PC-3 (cell line): Measurements from ENCODE around the gene CTSC. TPM values are rescaled to one million over a fixed set of nuclear protein-coding genes. Genes with fewer than 3 reads are reported as not detected.
A peak's percentile ranks its signal among the peaks of the same experiment; 100 is the strongest.

Source experiments
- ATAC-seq: fragments of 200-7000 bp; cut with Tn5 transposase; 2 replicates; pipeline ENCODE4 v1.9.1; 2020; ENCODE audit warnings: mild to moderate bottlenecking, moderate library complexity
- BruUV-seq: library from RNA; stranded (reverse); fragments of 400-500 nt; replicated peaks from 2 replicates; lab custom pipeline; 2021; lab: Mats Ljungman, UMichigan
- CTCF ChIA-PET: fragments of 300-600 bp; sonication (Branson Sonifier 250); formaldehyde crosslinking; loops from one replicate; lab custom pipeline; 2022; ENCODE audit warnings: antibody characterized with exemption; lab: Charles Lee
- POLR2A ChIA-PET: fragments of 300-600 bp; sonication (Branson Sonifier 250); formaldehyde crosslinking; loops from one replicate; lab custom pipeline; 2022; ENCODE audit warnings: antibody characterized with exemption; ENCODE audit not compliant: unreplicated experiment; lab: Charles Lee
- DNase-seq: peaks from one replicate; pipeline ENCODE4 v3.0.0-alpha.2; 2015
- H2AFZ ChIP-seq: fragments of 300-600 bp; sonication (generic); 2 replicates; pipeline ENCODE4 v1.6.0; 2016; ENCODE audit warnings: antibody characterized with exemption, low read length
- H3F3A ChIP-seq: fragments of 300-600 bp; sonication (generic); one replicate; pipeline ENCODE4 v1.6.0; 2017; ENCODE audit warnings: antibody characterized with exemption, low read length, control low read depth, mild to moderate bottlenecking; ENCODE audit not compliant: unreplicated experiment
- H3K27ac ChIP-seq: fragments of 300-600 bp; sonication (generic); 2 replicates; pipeline ENCODE4 v1.5.1; 2016; ENCODE audit warnings: mild to moderate bottlenecking, low read length
- H3K27me3 ChIP-seq: fragments of 300-600 bp; sonication (generic); 2 replicates; pipeline ENCODE4 v1.6.1; 2016; ENCODE audit warnings: low read length, mixed read lengths
- H3K36me3 ChIP-seq: fragments of 300-600 bp; sonication (generic); 2 replicates; pipeline ENCODE4 v1.6.1; 2016; ENCODE audit warnings: low read depth, mixed run types, low read length, mixed read lengths
- H3K4me1 ChIP-seq: fragments of 300-600 bp; sonication (generic); 2 replicates; pipeline ENCODE4 v1.5.1; 2016; ENCODE audit warnings: low read length; ENCODE audit not compliant: insufficient read depth
- H3K4me2 ChIP-seq: fragments of 300-600 bp; sonication (generic); 2 replicates; pipeline ENCODE4 v1.6.0; 2016; ENCODE audit warnings: low read length
- H3K4me3 ChIP-seq: fragments of 300-600 bp; sonication (generic); 2 replicates; pipeline ENCODE4 v1.5.1; 2016; ENCODE audit warnings: mild to moderate bottlenecking, low read length, mixed read lengths
- H3K79me2 ChIP-seq: fragments of 300-600 bp; sonication (generic); 2 replicates; pipeline ENCODE4 v1.6.1; 2017; ENCODE audit warnings: low read length, mixed read lengths
- H3K9ac ChIP-seq: fragments of 300-600 bp; sonication (generic); 2 replicates; pipeline ENCODE4 v1.6.0; 2016; ENCODE audit warnings: mild to moderate bottlenecking, low read length
- H3K9me2 ChIP-seq: fragments of 300-600 bp; sonication (generic); replicated peaks from 2 replicates; pipeline ENCODE4 v1.6.1; 2016; ENCODE audit warnings: mixed run types, low read length, mixed read lengths
- H3K9me3 ChIP-seq: fragments of 300-600 bp; sonication (generic); 2 replicates; pipeline ENCODE4 v1.6.1; 2016; ENCODE audit warnings: low read length, mixed read lengths
- H4K20me1 ChIP-seq: fragments of 300-600 bp; sonication (generic); 2 replicates; pipeline ENCODE4 v1.6.1; 2016; ENCODE audit warnings: low read length, mixed read lengths
- EZH2 ChIP-seq: fragments of 300-600 bp; sonication (generic); IDR thresholded peaks from one replicate; pipeline ENCODE4 v1.6.1; 2017; ENCODE audit warnings: antibody characterized with exemption, mild to moderate bottlenecking, low read length; ENCODE audit not compliant: unreplicated experiment
- EZH2phosphoT487 ChIP-seq: fragments of 300-600 bp; sonication (generic); IDR thresholded peaks from 2 replicates; pipeline ENCODE4 v1.6.1; 2018; ENCODE audit warnings: mild to moderate bottlenecking, antibody characterized with exemption, low read length, borderline replicate concordance
- intact Hi-C: fragments of 100-400 bp; cut with micrococcal nuclease; formaldehyde crosslinking; loops from 2 replicates; pipeline ENCODE4 v1.9.0; 2023
- total RNA-seq: library from RNA; depleted of rRNA; stranded (reverse); fragments of >200 nt; gene quantifications from 2 replicates; pipeline ENCODE4 v1.2.3, GENCODE V29; 2014
- TF ChIP-seq, protein P1 (sequence below): fragments of 300-600 bp; sonication (generic); conservative IDR thresholded peaks from 2 replicates; pipeline ENCODE4 v1.5.1; 2017; ENCODE audit warnings: antibody characterized with exemption, low read depth, mild to moderate bottlenecking, low read length

CTSC gene
- total RNA-seq, 1 experiment from 2014 or later: 240 TPM

DNA sequence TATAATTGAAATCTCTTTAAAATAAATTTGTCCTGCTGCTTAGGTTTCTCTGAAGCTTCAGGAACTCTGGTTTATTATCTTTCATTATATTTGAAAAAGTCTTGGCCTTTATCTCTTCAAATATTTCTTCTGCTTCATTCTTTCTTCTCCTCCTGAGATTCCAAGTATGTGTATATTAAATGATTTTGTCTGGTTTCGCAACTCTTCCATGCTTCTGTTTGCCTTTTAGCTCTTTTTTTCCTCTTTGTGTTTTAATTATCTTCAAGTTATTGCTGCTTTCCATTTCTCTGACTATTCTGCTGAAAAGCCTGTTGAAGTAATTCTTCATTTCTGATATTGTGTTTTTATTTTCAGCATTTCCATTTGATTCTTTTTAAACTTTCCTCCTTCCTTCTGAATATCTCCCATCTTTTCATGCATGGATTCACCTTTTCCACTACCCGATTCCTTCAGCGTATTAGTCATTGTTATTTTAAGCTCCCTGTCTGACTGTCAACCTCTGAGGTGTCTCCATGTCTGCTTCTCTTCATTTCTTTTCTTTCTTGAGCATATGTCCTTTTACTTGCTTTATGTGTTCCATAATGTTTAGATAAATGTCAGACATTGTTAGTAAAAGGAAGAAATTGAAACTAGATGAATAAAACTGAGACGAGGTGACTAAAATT lies 46.6 kb upstream of the CTSC start:
- intact Hi-C loops: loop anchor here (1.0 kb wide), 1 partner anchor 46 kb away; no protein-coding TSS in a partner anchor
- Histone ChIP-seq H3K4me1 (peaks cover 34% of the 10 kb centered on the region), H3K36me3 (no peaks in the 10 kb centered on the region), H3K27me3 (no peaks in the 10 kb centered on the region), H3K9me3 (no peaks in the 10 kb centered on the region), H3K9ac (no peak overlapping the region), H3K4me2 (peak overlapping the region; percentile 54), H3K27ac (peak overlapping the region; percentile 63), H3K4me3 (peak overlapping the region; percentile 1; the same call in 1 of the 2 replicates), H3K79me2 (no peaks in the 10 kb centered on the region), H2AFZ (peak overlapping the region; percentile 9; the same call in 1 of the 2 replicates), H3F3A (no peaks in the 10 kb centered on the region), H4K20me1 (no peaks in the 10 kb centered on the region), H3K9me2 (no peaks in the 10 kb centered on the region)
- TF ChIP-seq EZH2phosphoT487 (no peak), EZH2 (no peak)
- TF ChIP-seq, protein P1, sequence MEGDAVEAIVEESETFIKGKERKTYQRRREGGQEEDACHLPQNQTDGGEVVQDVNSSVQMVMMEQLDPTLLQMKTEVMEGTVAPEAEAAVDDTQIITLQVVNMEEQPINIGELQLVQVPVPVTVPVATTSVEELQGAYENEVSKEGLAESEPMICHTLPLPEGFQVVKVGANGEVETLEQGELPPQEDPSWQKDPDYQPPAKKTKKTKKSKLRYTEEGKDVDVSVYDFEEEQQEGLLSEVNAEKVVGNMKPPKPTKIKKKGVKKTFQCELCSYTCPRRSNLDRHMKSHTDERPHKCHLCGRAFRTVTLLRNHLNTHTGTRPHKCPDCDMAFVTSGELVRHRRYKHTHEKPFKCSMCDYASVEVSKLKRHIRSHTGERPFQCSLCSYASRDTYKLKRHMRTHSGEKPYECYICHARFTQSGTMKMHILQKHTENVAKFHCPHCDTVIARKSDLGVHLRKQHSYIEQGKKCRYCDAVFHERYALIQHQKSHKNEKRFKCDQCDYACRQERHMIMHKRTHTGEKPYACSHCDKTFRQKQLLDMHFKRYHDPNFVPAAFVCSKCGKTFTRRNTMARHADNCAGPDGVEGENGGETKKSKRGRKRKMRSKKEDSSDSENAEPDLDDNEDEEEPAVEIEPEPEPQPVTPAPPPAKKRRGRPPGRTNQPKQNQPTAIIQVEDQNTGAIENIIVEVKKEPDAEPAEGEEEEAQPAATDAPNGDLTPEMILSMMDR: no peak
- BruUV-seq: no TSS peak
- CTCF ChIA-PET: interaction anchor here (0.6 kb wide), 1 partner anchor 160 kb away, joined by 3 read pairs; no protein-coding TSS in a partner anchor
- ATAC-seq (peak; percentile 88), DNase-seq (peak; percentile 79)
- POLR2A ChIA-PET: interaction anchor here (0.8 kb wide), 1 partner anchor 102 kb away, joined by 9 read pairs; no protein-coding TSS in a partner anchor

DNA sequence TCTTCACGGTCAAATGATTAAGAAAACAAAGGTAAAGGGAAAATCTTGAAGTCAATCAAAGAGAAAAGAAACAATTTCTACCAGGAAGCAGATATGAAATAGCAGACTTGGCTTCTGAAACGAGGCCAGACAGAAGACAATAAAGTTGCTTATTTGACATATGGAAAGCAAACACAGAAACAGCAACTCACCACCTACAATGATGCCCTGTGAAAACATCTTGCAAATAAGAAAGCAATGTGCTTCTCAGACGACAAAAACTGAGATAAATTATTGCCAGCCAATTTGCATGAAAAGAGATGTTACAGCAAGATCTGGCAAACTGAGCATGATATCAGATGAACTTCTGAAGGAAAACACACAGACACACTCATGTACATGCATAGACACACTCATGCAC lies 45.9 kb upstream of the CTSC start:
- H3K4me3 ChIP-seq: no peak overlapping the region
- no peaks in the 10 kb centered on the region for H3K36me3 ChIP-seq
- H3K9ac ChIP-seq: no peak overlapping the region
- DNase-seq (peak; percentile 48), ATAC-seq (peak; percentile 44; the same call in 1 of the 2 replicates)
- TF ChIP-seq, protein P1: no peak
- TF ChIP-seq EZH2 (no peak), EZH2phosphoT487 (no peak)
- intact Hi-C loops: no loop called here
- ChIA-PET CTCF (no interaction called here), POLR2A (no interaction called here)
- H2AFZ ChIP-seq: peak overlapping the region; percentile 34
- H3F3A ChIP-seq: no peaks in the 10 kb centered on the region
- H3K4me1 ChIP-seq: peaks cover 30% of the 10 kb centered on the region
- BruUV-seq: no TSS peak
- H4K20me1 ChIP-seq: no peaks in the 10 kb centered on the region
- H3K9me2 ChIP-seq: no peaks in the 10 kb centered on the region
- no peaks in the 10 kb centered on the region for H3K79me2 ChIP-seq
- no peaks in the 10 kb centered on the region for H3K27me3 ChIP-seq
- peak overlapping the region; percentile 48 for H3K4me2 ChIP-seq
- H3K27ac ChIP-seq: peak overlapping the region; percentile 33
- H3K9me3 ChIP-seq: no peaks in the 10 kb centered on the region

DNA sequence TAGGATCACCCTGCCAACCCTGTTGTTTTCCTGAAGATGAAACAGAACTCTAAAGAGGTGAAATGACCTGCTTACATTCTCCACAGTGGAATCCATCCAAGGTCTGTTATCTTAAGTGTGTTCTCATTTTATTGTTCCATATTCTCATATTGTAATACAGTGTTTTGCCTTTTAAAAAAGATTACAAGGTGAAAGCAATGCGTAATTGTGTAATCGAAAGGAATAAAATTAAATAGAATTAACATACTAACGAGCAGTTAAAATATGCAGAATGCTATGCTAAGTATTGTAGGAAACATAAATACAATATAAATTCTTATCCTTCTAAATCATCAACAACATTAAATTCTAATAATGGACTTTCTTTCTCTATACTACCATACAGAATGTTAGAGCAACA lies 41.6 kb upstream of the CTSC start:
- intact Hi-C loops: no loop called here
- BruUV-seq: no TSS peak
- no peaks in the 10 kb centered on the region for H3F3A ChIP-seq
- no peaks in the 10 kb centered on the region for H3K27me3 ChIP-seq
- H3K27ac ChIP-seq: no peak overlapping the region
- no peaks in the 10 kb centered on the region for H4K20me1 ChIP-seq
- no peak overlapping the region for H2AFZ ChIP-seq
- no peaks in the 10 kb centered on the region for H3K9me3 ChIP-seq
- CTCF ChIA-PET: no interaction called here
- no peaks in the 10 kb centered on the region for H3K9me2 ChIP-seq
- no peaks in the 10 kb centered on the region for H3K79me2 ChIP-seq
- H3K4me3 ChIP-seq: no peak overlapping the region
- no peaks in the 10 kb centered on the region for H3K36me3 ChIP-seq
- H3K4me2 ChIP-seq: no peak overlapping the region
- DNase-seq (no peak), ATAC-seq (no peak)
- TF ChIP-seq EZH2phosphoT487: no peak
- TF ChIP-seq EZH2: no peak
- TF ChIP-seq, protein P1: no peak
- POLR2A ChIA-PET: interaction anchor here (0.6 kb wide), 1 partner anchor 68 kb away, joined by 6 read pairs; no protein-coding TSS in a partner anchor
- no peak overlapping the region for H3K9ac ChIP-seq
- H3K4me1 ChIP-seq: peaks cover 13% of the 10 kb centered on the region
